Suppressor macrophage treated with lipopolysaccharide for 1 hour (primary cell): Measurements from ENCODE around the gene MAD1L1.
"Not testable (repeated sequence)": the region's sequence is repeated elsewhere in the genome, so short reads cannot be mapped to it uniquely, and the experiment has no call there.

ENCODE experiments used
- DNase-seq, 3 donors: peaks; one replicate each; pipeline ENCODE4 v3.0.0-alpha.2; 2020 to 2022

Gene MAD1L1

DNA sequence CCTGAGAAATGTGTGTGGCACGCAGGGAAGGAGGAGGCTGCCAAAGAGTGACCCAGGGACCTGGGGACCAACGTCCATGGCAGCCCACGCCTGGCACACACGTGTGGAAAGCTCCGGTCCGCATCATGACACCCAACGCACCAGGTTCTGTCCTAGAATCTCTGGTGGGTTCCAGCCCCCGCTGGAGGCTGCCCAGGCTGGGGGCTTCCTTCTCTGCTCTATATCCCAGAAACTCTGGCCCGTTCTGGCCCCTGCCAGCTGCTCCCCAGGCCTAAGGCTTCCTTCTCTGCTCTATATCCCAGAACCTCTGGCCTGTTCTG, 300.8 kb downstream of the MAD1L1 start:
- no peak for DNase-seq

DNA sequence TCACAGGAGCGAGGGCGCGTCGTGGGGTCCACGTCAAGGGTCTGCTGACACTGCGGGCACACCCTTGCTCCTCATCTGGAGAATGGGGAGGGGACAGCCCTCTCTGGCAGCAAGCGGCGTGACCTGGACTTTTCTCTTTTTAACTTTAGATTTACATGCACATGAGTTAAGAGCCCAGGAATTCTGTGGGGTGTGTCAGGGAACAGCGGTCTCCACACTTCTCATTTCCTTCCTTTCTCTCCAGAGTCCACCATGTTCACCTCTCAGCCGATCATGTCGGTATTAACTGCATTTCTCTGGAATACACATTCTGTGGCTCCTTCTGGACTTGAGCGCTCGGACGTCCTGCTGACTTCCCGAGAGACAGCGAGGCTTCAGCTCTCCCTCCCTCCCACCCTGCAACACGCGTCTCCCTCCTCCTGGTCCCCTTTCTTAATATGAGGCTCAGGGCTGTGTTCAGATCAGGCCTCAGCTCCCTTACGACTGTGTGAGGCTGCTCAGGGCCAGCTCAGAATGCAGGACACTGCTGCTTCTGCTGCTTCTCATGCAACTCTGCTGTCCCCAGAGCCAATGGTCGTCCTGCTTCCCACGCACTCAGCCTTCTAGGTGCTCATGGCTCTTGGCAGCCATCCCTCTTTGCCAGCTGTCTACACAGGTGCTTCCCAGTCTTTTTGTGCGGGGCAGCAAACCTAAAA, 301.3 kb downstream of the MAD1L1 start:
- no peak for DNase-seq

DNA sequence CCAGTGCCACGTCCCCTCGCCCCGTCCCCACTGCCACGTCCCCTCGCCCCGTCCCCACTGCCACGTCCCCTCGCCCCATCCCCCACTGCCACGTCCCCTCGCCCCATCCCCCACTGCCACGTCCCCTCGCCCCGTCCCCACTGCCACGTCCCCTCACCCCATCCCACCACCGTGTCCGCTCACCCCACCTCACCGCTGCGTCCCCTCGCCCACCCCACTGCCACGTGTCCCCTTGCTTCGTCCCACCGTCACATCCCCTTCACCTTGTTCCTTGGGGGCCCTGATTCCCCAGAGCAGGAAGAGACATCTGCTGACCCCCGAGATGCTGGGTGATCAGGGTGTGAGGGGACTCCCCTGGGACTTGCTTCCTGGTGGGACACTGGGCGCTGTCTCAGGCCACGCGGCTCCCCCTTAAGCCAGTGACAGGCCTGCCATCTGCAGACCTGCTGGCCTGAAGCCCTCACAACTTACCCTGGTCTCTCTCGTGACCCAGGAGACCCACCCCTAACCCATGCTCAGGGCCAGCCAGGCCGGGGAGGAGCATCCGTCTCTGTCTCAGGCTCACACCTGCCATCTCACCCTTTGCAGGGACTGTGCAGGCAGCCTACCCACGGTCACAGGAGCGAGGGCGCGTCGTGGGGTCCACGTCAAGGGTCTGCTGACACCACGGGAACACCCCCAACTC, 302.2 kb downstream of the MAD1L1 start:
- DNase-seq: no peak

DNA sequence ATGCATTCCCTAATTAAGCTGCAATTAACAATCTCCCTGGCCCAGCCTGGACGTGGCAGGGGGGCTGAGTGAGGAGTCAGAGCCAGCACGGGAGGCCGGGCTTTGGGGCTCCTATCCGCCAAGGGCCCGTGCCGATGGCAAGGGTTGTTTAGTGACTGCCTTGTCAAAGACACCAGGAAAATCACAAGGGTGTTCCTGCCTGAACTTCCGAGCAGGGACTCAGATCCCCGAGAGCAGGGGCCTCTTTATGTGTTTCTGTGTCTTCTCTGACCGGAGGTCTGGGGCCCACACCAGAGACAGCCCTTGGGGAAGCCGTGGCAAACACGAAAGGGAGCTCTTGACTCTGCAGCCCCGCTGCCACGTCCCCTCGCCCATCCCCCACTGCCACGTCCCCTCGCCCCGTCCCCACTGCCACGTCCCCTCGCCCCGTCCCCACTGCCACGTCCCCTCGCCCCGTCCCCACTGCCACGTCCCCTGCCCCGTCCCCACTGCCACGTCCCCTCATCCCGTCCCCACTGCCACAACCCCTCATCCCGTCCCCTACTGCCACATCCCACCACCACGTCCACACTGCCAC, 303.3 kb downstream of the MAD1L1 start:
- DNase-seq: not testable (repeated sequence)

DNA sequence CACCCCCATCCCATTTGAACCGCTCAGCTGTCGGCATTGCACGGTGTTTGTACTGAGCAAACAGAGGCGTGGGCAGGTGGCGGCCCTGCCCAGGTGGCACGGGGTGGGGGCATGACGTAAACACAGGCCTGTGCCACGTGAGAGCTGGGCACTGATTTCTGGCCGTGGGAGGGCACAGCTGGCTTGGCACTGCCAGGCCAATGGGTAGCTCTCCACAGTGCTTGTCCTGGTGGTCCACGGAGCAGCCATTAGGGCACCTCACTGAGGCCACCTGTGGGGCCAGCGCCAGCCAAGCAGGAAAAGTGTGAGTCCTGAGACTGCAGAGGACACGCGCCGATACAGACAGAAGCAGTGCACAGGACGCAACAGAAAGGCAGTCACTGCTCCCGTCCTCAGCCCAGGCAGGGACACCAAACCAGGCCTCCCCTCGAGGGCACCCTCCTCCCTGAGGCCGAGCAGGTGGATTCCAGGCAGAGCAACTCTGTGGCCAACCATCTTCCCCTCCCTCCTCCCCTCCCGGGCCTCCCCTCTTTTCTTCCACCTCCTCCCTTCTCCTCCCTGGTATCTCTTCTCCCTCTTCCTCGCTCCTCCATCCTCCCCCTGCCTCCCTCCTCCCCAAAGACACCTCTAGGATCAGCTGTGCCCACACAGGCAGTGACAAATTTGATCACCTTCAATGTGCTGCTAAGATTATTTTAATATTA, 303.9 kb downstream of the MAD1L1 start:
- DNase-seq: no peak

DNA sequence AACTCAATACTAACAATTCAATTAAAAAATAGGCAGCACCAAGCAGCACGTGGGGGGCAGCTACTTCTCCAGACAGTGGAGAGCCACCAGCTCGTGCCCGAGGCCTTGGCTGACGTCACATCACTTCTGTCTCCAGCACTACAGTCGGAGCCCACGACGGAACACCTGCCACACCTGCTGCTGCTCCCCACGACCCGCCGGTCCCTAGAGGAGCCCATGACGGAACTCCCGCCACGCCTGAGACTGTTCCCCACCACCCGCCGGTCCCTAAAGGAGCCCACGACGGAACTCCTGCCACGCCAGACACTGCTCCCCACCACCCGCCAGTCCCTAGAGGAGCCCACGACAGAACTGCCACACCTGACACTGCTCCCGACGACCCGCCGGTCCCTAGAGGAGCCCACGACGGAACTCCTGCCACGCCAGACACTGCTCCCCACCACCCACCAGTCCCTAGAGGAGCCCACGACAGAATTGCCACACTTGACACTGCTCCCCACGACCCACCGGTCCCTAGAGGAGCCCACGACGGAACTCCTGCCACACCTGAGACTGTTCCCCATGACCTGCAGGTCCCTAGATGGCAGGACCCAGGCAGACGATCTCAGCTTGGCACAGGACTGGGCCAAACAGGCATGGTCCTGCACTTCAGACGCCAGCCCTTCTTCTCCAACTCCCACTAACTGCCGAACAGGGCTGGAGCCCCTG, 304.7 kb downstream of the MAD1L1 start:
- DNase-seq: no peak

DNA sequence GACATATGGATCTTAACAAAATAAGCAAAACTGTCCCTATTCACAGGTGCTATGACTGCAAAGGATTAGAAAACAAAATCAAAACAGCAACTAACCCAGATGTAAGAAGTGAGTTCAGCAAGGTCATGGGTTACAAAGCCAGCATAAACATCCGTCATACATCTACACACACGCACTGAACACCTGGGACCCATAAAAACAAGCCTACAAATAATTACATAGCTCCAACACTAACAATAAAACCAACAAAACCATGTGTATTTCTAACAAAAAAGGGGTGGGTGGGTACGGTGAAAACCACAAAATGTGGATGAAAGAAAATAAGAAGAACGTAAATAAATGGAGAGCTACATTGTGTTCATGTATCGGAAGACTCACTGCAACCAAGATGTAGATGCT, 305.8 kb downstream of the MAD1L1 start:
- DNase-seq: no peak

DNA sequence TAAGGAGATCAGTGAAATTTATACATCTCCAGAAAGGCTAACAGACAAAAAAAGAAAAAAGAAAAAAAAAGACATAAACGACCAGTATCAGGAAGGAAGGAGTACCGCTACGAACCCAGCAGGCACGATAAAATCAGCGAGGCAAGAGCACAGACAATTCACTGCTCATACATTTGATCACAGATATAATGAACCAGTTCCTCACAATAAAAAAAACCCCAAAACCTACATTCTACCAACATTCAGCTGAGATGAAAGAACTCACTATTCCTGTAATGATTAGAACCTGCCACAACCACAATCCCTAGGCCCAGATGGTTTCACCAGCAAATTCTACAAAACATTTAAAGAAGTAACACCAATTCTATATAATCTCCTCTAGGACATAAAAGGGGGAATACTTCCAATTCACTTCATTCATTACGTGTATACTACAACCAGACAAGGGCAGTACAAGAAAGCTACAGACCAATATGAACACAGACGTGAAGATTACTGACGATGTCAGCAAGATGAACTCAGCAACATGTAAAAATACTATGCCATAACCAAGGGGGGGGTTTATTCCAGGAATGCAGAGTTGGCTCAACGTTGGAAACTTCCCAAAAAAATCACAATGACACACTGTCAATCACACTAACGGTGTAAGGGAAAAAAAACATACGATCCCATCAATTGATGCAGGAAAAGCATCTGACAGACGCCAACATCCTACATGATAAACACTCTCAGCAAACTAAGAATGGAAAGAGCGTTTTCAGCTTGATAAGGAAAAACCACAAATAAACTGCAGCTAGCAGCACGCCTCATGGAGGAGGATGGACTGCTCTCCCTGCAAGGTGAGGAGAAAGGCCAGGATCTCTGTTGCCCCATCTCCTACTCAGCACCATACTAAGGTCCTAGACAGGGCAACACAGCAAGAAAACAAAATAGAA, 306.5 kb downstream of the MAD1L1 start:
- DNase-seq: peak in 1 of 3 donors; percentile 35

DNA sequence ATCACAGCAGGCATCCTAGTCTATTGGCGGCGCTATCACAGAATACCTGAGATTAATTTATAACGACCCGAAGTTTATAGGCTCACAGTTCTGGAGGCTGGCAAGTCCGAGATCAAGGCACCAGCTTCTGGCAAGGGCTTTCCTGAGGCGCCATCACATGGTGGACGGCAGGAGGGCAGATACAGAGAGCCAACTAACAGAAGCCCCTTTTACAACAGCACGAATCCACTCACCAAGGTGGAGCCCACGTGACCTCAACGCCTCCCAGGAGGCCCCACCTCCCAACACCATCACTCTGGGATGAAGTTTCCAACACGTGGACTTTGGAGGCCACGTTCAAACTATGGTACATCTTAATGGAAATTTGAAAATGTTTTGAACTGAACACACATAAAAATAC, 307.4 kb downstream of the MAD1L1 start:
- no peak for DNase-seq

DNA sequence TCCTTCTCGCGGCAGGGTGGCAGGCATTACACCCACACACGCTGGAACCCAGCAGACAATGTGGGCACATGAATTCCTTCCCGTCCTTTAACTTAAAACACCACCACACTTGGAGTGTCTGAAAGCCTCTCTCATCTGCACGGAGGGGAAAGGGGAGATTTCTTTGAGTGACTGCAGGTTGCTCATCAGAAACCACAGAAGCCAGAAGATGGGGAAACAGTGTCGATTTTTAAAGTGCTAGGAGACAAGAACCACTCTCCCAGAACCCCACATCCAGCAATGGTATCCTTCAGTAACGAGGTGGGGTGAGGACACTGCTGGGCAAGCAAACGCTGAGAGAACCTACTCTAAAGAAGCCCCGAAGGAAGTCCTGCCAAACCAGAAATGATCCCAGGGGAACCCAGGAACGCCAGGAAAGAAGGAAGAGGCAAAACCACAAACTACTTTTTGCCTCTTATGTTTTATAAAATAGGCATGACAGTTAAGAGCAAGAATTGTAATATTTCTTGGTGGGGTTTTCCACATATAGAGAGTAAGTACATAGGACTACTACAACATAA, 308.4 kb downstream of the MAD1L1 start:
- peak; percentile 64 to 71 (median 71) for DNase-seq

DNA sequence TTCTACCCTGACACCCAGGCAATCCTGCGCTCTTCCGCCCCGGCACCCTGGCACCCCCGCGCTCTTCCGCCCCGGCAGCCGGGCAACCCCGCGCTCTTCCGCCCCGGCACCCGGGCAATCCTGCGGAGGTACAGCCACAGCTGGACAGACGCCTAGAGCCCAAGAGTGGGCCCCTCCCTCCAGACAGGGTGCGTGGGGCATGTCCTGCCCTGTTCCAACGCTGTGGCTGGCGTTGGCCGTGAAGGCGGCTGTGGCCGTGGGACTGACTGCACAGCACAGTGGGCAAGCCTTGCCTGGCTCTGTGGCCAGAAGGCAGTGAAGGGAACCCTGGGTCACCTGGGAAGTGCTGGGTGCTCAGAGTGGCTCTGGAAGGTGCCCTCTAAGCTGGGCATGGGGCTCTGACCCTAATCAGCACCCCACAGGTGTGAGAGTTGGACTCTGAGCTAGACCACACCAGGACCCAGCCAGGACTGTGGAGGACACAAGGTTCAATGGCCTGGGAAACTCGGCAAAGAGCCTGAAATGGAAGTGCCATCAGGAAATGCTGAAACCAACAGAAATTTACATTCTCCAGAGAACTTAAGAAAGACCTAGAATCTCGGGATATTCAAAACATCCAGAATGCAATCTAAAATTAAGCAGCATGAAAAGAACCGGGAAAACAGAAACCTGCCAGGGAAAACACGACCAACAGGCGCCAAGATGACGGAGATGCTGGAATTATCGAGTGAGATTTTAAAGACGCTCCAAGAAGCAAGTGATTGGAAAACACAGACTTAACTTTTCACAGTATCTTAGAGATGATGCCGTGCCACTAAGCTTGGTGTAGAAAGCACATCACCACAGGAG, 309.1 kb downstream of the MAD1L1 start:
- no peak for DNase-seq

DNA sequence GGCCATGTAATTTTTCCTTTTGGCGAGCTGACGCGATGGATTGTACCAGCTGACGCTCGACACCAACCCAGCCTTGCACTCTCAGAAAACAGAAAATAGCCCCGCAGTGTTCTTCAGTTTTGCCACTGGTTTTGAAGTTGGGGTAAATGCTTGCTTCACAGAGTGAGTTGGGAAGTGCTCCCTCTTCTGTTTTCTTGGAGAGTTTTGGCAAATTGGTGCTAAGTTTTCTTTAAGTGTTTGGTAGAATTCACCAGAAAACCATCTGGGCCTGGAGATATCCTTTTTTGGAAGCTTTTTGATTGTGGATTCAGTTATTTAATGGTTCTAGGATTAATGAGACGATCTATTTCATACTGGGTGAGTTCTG, 309.9 kb downstream of the MAD1L1 start:
- peak in 1 of 3 donors; percentile 25 for DNase-seq

DNA sequence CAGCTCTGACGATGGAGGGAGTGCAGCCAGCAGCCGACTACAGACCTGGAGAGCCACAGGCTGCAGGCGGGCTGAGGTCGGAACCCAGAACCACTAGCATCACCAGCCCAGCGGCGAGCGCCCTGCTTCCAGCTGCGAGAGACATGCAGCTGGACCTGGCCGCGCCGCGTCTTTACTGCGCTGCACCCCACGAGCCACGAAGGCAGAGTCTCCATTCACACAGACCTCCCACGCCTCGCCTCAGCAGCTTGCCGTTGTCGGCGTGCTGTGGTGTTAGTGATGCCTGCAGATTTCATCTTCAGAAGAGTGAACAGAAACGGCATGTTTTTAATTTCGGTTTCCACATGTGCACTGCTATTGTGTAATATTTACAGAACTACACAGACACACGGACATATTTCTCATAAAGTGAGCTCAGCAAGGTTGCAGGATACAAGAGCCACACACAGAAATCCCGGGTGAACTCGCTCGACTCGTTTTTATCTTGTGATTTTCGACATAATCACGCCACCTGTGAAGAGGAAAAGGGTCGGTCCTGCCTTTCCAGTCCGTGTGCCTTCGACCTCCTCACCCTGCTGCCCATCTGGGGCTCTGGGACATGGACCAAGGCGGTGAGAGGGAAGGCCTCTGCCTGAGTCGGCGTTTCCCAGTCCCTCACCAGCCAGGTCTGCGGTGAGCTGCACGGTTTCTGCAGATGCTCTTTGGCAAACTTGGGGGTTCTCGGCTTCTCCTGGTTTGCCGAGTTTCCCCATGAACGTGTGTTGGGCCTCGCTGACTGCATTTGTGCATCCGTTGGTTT, 310.5 kb downstream of the MAD1L1 start:
- DNase-seq: peak; percentile 84 to 92 (median 92)

DNA sequence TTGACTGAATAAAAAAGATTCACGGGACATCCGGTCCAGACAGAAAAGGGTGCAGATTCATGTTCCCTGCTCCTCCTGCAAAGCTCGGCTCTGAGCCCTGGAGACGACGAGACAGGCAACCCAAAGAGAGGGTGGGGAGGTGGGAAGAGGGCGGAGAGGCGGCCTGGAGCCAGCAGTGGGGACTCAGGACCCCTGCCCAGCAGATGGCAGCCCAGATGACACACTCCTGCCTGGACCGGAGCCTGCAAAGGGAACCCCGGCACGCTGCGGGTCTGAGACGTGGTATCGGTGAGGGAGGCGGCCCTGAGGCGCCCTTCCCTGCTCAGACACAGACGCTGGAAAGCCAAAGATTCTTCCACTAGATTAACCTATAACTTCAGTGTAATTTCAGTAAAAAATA, 311.9 kb downstream of the MAD1L1 start:
- no peak for DNase-seq

DNA sequence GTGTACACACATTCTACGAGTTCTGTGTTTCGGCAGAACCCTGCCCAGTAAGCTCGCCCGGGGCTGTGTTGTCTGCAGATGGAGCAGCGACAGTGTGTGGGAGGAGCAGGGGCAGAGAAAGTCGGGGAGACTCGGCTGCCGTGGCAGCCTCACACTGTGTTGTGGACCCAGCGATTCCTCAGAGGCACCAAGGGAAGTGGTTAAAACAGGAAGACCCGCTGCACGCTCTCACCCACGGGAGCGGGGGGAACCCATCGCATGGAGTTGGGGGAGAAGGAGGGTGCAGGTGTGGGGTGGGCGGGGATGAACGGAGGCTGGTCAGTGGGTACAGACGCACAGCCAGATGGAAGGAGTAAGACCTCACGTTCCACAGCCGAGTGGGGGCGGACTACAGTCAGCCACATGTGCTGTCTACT, 312.5 kb downstream of the MAD1L1 start:
- DNase-seq: peak; percentile 78 to 81 (median 79)

DNA sequence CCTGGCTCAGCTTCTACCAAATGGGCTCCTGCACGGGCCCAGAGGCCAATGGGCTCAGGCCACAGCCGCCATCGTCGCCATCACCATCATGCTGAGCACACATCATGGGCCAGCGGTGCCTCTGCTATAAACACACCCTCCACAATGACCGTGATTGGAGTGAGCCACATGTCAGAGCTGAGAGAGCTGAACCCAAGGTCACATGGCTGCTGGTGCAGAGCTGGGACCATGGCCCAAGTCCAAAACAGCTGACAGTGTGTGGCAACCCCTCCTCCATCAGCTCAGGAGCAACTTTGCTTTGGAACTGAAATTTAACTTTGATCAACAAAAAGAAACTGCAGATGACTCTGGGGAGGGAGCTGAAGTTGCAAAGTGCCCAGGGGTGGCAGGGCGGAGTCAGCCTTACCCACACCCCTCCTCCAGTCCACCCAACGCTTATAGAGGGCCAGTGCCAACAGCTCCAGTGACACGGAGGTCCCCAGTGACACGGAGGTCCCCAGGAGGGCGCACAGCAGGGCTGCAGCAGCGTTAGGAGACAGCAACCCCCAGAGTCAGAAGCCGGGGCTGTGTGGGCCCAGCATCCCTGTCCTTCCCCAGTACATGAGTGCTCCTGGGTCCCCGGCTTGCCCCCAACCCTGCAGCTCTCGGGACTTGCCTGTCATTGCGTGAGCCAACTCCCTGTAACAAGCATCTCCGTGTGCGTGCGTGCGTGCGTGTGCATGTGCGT, 313.0 kb downstream of the MAD1L1 start:
- peak; percentile 70 to 75 (median 74) for DNase-seq

DNA sequence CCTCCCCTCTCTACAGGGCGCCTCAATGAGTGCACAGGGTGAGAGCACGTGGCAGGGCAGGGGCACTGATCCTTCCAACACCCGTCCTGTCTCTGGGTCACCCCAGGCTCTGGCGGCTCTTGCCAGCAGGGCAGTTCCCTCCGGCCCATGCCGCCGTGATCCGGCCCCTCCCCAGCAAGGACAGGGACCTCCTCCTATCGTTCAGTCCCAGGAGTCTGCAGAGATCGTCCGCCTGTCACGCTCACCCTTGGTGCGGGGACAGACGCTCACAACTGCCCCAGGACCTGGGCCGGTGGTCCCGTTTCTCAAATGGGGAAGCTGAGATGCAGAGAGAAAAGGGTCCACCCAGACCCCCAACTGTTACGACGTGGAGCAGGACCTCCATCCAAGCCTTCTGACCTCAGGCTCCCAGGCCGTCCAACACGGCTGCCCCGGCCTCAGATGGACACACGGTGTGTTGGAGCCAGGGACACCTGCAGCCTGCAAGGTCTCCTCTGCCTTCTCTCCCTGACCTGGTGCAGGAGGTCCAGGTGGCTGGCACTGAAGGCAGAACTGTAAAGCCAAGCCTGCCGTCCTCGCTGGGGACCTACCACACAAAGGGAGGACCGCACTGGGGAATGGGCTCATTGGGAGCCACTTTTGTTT, 313.7 kb downstream of the MAD1L1 start:
- no peak for DNase-seq

DNA sequence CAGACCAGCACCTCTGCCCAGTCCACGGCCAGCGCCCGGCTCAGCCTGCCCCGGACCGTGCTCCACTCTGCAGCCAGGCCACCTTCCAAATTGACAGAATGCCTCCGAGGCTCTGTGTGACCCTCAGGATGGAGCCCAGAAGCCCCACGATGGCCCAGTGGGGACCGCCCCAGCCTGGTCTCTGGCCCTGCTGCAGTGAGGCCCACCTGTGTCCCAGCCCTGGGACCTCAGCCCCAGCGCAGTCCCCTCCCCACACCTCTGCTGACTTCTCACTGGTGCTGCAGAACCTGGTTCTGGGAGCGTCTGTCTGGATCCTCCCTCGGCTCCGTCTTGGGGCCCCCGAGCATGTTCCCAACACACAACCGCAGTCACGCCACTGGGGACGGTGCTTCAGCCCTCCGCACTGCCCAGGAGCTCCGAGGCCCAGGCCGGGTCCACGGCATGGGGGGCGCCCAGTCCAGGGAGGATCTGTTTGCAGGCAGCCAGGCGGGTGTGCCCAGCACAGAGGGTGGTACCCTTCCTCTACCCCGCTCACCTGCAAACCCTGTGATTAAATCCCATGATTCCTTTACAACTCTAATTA, 314.6 kb downstream of the MAD1L1 start:
- no peak for DNase-seq
